NCI-H1092 treated with DMSO at 0.1 percent for 48 hours (cell line): Measurements from ENCODE around the gene CHAF1A.

Source experiments
- DNase-seq: peaks from one replicate; lab custom pipeline; 2025; lab: John Stamatoyannopoulos, UW

The CHAF1A gene

GRCh38 chr19:4402171-4403004, at the start of gene CHAF1A:
TSS of gene CHAF1A (plus strand) at chr19:4402640. CDS start at chr19:4402763, 123 bp downstream.
- peak; percentile 100 for DNase-seq

- peak; percentile 25 for DNase-seq
Observed at GRCh38 chr19:4352701-4353121, 49.7 kb upstream of the CHAF1A start.

GRCh38 chr19:4354282-4354681, 48.2 kb upstream of the CHAF1A start:
- no peak for DNase-seq

GRCh38 chr19:4354897-4355296, 47.5 kb upstream of the CHAF1A start:
- DNase-seq = no peak

- DNase-seq = no peak
Observed at GRCh38 chr19:4357095-4357797, 45.2 kb upstream of the CHAF1A start.

GRCh38 chr19:4357921-4358326, 44.5 kb upstream of the CHAF1A start:
- no peak for DNase-seq

GRCh38 chr19:4358709-4359626, 43.5 kb upstream of the CHAF1A start:
- no peak for DNase-seq

- DNase-seq = no peak
Observed at GRCh38 chr19:4359627-4360000, 42.8 kb upstream of the CHAF1A start.

GRCh38 chr19:4360081-4360569, 42.3 kb upstream of the CHAF1A start:
- DNase-seq = no peak

GRCh38 chr19:4360641-4361151, 41.7 kb upstream of the CHAF1A start:
- DNase-seq = no peak

GRCh38 chr19:4361152-4362046, 41.0 kb upstream of the CHAF1A start:
- DNase-seq = no peak

- DNase-seq = no peak
Observed at GRCh38 chr19:4362101-4362828, 40.2 kb upstream of the CHAF1A start.

- DNase-seq = no peak
Observed at GRCh38 chr19:4362831-4363545, 39.5 kb upstream of the CHAF1A start.

GRCh38 chr19:4363571-4364304, 38.7 kb upstream of the CHAF1A start:
- DNase-seq = no peak

GRCh38 chr19:4365341-4365740, 37.1 kb upstream of the CHAF1A start:
- DNase-seq = no peak

- no peak for DNase-seq
Observed at GRCh38 chr19:4365791-4366665, 36.4 kb upstream of the CHAF1A start.

GRCh38 chr19:4366666-4367335, 35.6 kb upstream of the CHAF1A start:
- DNase-seq = no peak
